ENCODE measurements around the gene KRT86.
"Not testable (repeated sequence)": the region's sequence is repeated elsewhere in the genome, so short reads cannot be mapped to it uniquely, and the experiment has no call there.

Gene KRT86

DNA sequence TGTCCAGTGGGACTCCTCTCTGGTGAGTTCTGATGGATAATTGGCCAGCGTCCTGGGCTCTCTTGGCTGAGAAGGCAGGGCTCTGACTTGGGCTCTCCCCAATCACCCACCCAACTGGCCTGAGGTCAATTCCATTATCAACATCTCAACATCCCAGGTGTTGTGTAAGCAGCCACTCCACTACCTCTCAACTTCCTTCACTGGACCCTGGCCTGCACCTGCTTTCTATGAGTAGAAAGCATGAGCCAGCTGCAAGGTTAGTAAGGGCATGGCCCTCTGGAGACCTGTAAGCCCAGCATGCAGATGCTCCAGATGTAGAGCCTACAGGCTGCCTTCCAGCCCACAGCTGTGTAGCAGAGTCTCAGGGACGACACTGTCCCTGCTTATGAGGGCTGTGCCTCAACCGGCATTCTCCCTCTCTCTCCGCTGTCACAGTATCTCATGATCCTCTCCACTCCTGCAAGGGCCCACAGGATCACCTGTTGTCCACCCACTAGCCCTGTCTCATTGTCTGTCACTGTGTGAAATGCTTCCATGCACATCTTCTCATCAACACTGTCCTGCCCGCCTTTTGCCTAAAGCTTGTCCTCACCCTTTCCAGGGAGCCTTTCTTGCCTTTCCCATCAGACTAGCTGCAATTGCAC lies 22.2 kb downstream of the KRT86 start:
- no peak for DNase-seq

DNA sequence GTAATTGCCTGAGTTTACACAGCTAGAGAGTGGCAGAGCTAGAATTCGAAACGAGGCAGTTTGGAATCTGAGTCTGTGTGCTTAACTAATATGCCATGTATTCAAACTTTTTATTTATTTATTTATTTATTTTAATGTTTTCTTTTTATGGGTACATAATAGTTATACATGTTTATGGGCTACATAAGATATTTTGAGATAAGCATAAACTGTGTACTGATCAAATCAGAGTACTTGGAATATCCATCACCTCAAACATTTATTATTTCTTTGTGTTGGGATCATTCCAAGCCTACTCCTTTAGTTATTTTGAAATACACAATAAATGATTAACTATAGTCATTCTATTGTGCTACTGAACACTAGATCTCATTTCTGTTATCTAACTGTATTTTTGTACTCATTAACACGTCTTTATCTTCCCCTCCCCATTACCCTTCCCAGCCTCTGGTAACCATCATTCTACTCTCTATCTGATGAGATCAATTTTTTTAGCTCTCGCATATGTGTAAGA lies 24.3 kb downstream of the KRT86 start:
- no peak for DNase-seq

DNA sequence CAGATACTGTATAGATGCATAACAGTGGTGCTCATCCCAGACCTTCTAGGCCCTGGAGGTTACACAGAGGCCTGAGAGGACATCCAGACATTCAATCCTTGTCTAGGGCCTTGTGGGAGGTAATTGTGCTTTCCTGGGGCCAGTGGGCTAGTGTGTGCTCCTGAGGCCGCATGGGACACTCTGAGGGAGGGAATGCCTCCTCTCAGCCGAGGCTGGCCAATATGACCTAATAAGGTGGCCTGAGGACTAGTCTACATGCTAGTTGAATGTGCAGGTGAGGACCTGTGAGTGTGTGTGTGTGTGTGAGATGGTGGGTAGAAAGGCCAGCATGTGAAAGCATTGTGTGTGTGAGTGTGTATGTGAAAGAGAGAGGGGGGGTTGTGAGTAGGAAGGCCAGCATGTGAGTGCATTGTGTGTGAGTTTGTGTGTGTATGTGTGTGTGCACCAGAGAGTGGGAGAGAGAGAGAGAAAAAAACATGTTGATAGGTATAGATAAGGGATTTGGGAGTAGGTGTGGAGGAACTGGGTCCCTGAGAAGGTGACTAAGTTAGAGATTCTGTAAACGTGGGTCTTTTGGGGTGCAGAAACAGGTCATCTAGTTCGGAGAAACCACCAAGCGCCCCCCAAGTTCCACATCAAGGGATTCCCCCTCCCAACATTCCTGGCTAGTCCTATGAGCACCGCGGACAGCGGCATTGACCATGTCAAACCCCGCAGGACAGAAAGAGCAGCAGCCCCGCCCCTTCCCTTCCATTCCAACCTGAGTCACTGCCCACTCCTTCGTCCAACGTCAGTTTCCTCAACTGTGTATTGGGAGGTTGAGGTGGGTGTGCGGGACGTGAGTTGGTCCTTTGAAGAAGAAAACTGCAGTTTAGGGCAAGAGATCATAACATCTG lies 26.6 kb downstream of the KRT86 start:
- no peak for DNase-seq

DNA sequence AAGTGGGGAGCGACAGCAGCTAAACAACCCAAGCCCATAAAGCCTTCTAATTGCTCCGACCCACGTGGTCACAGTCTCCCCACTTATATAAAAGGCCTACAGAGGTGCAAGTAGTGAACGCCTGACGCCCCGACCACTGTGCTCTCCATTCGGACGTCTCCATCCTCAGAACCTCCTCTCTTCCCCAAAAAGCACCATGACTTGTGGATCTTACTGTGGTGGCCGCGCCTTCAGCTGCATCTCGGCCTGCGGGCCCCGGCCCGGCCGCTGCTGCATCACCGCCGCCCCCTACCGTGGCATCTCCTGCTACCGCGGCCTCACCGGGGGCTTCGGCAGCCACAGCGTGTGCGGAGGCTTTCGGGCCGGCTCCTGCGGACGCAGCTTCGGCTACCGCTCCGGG lies 27.3 kb downstream of the KRT86 start:
- not testable (repeated sequence) for DNase-seq

DNA sequence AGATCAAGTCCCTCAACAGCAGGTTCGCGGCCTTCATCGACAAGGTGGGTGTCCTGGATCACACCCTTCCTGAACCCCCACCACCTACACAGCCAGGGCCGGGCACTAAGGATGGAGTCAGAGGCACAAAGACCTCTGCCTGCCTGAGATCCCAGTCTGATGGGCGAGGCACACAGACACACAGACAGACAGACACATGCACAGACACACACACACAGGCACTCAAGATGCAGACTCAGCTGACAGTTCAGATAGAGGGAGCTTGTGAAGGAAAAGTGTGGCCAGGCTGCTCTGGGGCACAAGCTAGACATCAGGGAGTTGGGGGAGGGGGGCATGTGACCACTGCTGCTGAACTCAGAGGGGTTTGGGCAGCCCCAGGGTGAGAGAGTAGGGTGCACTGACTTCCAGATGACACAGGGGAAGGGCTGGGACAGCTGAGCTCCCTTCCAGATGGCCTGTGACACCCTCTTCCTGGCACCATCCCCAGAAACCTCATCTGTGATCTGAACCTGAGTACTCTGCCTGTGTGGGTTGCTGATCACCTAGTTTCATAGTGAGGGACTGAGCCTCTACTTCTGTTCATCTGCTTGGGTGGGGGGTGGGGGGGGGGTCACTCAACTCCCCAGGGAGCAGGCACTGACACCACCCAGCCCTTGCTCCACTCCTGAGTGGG lies 27.9 kb downstream of the KRT86 start:
- not testable (repeated sequence) for DNase-seq

DNA sequence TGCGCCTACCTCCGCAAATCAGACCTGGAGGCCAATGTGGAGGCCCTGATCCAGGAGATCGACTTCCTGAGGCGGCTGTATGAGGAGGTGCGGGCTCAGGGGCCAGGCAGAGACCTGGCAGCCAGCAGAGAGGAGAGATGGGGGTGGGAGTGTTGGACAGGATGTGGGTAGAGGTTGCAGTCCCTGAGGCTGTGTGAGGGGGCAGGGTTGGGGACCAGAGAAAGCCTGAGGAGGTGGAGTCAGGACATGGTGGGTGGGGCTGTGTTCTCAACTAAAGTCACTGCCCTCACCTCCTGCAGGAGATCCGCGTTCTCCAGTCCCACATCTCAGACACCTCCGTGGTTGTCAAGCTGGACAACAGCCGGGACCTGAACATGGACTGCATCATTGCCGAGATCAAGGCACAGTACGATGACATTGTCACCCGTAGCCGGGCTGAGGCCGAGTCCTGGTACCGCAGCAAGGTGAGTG lies 30.5 kb downstream of the KRT86 start:
- not testable (repeated sequence) for DNase-seq

DNA sequence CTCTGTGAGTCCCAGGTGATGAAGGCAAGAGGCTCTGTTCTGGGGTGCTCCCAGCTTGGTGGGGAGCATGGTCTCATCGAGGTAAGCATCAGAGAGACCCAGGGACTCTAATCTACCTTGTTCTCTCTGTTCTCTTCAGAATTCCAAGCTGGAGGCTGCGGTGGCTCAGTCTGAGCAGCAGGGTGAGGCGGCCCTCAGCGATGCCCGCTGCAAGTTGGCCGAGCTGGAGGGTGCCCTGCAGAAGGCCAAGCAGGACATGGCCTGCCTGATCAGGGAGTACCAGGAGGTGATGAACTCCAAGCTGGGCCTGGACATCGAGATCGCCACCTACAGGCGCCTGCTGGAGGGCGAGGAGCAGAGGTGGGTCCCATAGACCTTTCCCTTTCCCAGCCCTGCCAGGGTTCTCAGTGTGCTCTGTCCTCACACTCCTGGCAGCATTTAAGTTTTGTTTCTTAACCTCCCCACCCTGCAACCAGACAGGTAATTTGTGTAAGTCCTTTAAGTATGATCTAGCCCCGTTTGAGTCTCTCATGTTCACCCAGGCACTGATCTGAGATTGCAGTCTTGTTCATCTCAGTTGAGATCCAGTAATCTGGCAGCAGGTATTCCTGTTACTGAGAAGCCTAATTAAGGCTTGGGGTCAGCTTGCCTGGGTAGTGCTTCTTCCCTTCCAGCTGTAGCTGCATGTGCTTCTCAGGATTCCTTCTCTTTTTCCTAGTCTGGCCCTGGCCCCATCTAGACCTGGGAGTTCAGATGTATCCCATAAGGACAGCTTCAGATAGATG lies 31.7 kb downstream of the KRT86 start:
- no peak for DNase-seq

DNA sequence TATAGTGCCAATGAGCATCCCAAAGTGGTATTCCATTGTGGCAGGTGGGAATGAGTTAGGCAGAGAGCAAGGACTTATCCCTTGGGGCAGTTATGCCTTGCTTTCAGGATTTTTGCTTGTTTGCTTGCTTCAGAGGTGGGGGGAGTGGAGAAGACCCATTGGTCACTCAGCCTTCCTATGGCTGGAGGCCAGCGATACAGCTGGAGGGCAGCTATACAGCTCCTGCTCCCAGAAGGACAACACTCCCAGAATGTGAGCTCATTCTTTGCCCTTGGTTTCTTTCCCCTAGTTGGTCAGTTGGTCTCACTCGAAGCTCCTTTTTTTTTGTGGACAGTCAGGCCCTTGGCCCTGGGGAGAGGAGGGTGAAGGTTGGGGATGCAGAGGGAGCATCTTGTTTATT lies 32.3 kb downstream of the KRT86 start:
- no peak for DNase-seq

DNA sequence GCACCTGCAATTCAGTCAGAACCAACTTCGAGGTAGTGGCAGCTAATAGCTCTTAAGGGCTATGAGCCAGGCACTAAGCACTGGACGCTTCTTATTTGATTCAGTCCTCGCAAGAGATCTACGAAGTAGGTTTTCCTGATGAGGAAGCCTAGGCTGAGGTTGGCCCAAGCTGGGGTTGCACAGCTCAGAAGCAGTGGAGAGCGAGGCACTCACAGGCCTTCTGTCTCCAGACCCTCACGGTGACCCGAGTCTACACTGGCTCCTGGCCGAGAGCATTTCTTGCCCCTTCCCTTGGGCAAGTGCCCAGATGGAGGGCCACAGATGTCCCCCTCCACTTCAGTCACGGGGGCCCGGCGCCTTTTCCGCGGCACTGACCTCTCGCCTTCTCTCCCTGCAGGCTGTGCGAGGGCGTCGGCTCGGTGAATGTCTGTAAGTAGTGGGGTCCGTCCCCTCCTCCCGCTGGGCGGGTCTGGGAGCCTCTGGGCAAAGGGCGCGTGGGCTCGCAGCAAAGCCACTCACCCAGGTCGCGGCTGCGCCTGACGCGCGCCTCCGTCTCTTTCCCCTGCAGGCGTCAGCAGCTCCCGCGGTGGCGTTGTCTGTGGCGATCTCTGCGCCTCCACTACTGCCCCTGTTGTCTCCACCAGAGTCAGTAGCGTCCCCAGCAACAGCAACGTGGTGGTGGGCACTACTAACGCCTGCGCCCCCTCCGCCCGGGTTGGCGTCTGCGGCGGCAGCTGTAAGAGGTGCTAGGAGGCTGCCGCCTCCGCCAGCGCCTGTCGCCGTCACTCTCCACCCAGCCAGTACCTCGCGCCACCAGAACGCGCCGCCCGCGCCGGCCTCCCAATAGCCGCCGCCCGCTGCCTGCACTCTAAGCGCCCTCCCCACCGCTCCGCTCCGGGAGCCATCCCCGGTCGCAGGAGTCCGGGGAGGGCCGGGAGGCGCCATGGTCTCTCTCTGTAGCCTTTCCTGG lies 33.7 kb downstream of the KRT86 start:
- DNase-seq, result no peak

DNA sequence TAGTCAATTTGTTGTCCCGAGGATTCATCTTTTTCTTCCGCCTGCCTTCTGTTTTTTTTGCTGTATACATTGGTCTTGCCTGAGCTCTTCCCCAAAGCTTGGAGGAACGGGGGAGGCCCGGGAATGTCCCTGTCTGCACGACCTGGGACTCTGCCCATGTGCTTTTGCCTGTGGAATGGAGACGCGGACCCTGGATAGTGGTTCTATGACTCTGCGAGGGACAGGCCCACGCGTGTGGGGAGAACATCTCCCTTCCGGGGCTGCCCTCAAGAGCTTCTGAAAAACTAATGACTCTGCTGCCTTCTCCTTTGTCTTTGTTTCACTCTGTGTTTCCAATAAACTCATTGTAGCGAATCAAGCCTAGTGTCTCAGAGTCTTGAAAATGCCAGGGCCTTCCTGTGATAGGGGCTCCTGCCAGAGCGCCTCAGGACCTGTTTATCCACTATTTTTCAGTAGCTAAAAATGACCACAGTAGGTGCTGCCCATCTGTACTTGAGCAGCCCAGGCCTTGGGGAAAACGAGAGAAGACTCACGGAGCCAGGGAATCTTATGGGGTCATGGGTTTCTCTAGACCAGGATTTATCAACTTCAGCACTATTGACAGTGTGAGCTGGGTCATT lies 34.5 kb downstream of the KRT86 start:
- DNase-seq, result no peak

DNA sequence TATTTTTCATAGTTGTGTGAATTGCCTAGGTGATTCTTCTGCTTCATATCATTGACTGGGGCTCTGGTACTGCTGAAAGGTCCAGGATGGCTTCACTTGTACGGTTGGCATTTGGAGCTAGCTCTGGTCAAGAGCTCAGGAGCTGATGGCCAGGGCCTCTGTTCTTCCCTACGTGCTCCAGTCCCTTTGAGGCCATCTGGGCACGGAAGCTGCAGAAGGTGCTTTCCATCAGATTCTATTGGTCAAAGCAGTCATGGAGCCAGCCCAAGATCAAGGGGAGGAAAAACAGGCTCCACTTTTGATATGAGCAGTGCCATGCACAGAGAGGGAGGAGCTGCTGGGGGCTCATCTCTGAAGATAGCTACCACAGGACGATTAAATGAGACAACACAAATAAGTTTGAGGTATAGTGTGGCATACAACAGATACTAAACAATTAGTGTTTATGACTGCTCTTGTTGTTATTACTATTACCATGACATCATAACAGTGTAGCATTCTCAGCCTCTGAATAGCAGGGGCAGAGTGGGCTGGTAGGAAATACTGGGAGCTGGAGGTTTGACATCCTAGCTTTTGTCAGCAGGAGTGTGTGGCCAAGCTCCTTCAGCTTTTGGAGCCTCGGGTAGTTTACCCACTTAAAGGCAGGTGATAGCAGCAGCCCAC lies 36.3 kb downstream of the KRT86 start:
- DNase-seq, result no peak

DNA sequence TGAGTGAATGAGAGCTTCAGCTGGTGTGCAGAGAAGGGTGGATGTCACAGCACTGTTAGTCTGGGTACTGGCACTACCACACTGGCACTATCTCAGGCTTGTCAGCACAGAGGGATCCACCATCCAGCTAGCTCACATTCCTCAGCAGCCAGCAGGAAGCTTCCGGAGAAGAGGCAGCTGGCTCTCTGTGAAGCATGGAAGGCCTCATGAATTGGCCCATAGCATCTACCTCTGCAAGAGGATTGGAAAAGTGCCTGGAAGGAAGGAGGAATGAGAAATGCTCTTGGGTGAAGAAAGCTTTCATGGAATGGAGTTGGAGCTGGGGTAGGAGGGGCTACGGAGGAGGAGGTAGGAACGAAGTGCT lies 36.8 kb downstream of the KRT86 start:
- no peak for DNase-seq

DNA sequence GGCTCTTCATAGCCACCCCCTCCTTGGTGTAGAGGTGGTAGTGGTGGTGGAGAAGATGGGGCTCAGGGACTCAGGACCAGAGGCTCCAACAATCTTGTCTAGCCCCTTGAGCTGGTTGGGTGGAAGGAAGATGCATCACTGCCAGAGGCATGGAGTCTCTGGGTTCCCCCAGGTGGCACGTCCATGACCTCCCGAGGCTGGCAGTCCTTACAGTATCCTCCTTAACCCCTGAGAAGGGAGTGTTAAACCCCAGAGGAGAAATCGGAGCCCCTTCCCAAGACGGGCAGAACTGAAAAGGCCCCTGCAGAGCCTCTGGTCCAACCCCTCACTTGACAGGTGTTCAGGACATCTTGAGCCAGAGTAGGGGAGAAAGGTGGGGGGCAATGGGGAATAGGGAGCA lies 37.6 kb downstream of the KRT86 start:
- DNase-seq, result no peak

DNA sequence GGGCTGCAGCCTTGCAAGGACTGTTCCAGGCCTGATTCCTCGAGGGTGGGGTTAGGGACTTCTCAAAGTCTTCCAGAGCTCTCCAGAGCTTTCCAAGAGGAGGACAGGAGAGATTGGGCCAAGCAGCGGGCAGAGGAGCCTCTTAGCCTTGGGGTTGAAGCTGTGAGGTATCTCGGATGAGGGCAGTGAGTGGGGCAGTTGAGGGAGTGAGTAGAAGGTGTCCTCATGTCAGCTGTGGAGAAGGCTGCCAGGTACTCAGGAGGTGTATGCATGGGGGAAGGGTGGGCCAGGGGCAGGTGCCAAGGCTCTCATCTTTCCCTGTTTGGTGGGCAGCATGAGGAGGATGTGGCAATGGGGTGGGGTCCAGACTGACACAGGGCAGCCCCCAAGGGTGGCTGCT lies 39.0 kb downstream of the KRT86 start:
- no peak for DNase-seq

DNA sequence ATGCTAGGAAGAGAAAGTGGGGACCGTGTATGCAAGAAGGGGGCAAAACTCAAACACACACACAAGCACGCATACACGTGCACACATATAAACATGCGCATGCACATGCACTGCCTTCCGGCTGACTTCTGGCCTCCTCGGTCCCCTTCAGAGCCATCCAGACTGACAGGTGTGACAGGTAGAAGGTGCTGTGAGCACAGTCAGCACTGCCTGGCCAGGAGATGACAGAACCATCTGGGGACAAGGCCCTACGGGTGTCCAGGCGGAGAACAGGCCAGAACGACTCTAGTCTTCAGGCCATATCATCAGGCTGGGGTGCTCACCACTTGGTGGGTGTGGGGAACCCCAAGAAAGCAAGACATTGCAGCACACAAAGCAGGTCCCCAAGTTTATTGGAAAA lies 39.5 kb downstream of the KRT86 start:
- DNase-seq, result no peak

DNA sequence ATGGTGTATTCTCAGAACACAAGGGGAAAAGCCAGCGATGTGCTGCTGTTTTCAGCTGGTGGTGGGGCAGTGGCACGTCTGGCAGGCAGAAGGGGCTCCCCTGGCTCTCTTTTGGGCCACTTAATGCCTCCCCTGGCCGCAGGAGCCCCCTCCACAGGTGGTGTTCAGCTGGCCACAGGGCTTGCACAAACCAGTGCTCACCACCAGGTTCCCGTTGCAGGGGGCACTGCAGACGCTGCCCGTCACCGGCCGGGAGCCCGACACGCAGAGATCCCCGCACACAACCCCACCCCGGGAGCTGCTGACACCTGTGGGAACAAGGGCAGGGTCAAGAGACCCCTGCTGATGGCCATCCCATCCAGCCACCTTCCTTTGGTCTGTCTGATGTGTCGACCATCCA lies 40.1 kb downstream of the KRT86 start:
- DNase-seq, result no peak

DNA sequence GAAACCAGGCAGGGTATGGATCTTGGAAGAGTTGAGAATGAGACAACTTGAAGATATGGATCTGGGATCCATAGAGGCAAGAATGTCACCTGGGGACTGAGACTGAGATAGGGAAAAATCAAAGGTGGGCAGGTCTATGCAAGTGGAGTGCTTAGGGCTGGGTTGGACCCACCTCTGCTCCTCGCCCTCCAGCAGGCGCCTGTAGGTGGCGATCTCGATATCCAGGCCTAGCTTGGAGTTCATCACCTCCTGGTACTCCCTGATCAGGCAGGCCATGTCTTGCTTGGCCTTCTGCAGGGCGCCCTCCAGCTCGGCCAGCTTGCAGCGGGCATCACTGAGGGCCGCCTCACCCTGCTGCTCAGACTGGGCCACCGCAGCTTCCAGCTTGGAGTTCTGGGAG lies 41.3 kb downstream of the KRT86 start:
- DNase-seq, result not testable (repeated sequence)

DNA sequence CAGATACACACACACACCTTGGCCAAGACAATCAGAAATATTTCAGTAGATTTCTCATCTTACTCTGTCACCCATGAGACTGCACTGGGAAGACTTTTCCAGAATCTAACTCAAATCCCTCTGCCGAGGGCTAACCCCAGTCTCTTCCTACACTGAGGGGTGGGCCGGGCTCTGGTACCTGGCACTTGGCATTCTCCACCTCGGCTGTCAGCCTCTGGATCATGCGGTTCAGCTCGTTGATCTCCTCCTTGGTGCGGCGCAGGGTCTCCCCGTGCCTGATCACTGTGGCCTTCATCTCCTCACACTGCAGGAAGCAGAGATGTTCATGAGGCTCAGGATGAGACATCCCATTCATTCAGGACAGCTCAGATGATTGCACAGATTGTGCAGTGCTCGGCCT lies 41.8 kb downstream of the KRT86 start:
- no peak for DNase-seq

DNA sequence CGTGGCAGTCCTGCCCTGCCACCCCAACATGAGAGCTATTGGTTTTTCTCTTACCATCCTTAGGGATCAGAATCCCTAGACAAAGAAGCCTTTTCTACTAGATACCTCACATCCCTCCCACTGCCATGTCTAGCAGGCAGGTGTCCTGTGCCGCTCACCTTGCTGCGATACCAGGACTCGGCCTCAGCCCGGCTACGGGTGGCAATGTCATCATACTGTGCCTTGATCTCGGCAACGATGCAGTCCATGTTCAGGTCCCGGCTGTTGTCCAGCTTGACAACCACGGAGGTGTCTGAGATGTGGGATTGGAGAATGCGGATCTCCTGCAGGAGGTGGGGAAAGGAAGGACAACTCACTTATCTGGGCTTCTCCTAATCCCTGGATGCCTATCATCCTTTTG lies 42.3 kb downstream of the KRT86 start:
- DNase-seq, result no peak

DNA sequence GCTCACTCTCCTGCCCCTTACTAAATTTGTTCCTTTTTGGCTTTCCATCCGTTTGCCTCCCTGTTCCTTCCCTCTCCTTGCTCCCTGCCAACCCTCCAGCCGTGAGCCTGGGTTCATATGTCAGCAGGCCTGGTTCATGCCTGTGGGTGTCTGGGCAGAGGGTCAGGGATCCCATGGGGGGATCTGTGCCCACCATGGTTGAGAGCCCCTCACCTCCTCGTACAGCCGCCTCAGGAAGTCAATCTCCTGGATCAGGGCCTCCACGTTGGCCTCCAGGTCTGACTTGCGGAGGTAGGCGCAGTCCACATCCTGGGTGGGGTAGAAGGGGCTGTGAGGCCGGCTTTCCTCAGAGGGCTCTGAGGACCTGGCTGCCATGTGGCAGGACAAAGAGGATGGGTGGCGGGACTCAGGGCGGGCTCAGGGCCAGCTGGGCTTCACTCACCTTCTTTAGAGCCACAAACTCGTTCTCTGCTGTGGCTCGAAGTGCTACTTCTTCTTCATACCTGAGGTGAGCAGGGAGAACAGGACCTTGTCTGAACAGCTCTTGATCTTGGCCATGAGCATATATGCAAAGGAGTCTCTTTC lies 43.1 kb downstream of the KRT86 start:
- no peak for DNase-seq

Measured in NCI-H1694 treated with DMSO at 0.1 percent for 48 hours (cell line).